LHCN-M2 (cell line): ENCODE data around the gene ARHGAP15. TPM values are rescaled to one million over a fixed set of nuclear protein-coding genes. Genes with fewer than 3 reads are reported as not detected.

Experiments used
- DNase-seq: peaks from one replicate; pipeline ENCODE4 v3.0.0-alpha.2; 2012; ENCODE audit warnings: low read depth
- total RNA-seq: library from RNA; depleted of rRNA; stranded (reverse); fragments of >200 nt; gene quantifications from 2 replicates; pipeline ENCODE4 v1.2.3, GENCODE V29; 2014

Gene ARHGAP15
- total RNA-seq, 1 experiment from 2014 or later, result 0.11 TPM

DNA sequence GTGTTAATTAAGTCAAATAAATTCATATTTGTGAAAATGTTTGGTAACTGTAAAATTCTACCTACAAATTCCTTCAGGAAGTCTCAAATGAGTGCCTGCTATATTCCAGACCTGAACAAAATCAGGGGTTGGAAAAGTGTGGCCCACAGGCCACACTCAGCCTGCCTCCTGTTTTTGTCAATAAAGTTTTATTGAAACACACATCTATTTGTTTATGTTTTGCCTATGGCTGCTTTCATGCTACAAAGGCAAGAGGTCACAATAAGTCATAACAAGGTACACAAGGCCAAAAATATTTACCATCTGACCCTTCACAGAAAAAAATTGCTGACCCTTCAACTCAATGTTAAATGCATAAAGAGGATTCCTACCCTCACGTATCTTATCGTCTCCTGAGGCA is 581.7 kb downstream of the ARHGAP15 start:
- no peak for DNase-seq

DNA sequence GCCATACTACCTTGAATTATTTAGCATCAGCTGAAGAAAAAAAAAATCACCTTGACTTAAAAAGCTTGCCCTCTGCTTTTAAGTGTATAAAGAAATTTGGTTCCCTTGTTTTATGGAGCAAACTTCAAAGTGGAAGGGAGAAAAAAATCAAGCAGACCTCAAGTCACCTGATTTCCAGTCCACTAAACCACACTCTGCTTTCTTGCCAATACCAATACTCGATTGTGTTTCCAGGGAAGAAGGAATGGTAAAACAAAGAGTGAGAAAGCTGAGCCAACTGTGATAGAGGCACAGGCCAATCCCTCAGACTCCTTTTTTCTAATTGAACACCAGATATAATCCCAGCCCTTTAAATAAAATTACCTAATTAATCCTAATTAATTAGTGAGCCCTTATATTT is 587.3 kb downstream of the ARHGAP15 start:
- no peak for DNase-seq

DNA sequence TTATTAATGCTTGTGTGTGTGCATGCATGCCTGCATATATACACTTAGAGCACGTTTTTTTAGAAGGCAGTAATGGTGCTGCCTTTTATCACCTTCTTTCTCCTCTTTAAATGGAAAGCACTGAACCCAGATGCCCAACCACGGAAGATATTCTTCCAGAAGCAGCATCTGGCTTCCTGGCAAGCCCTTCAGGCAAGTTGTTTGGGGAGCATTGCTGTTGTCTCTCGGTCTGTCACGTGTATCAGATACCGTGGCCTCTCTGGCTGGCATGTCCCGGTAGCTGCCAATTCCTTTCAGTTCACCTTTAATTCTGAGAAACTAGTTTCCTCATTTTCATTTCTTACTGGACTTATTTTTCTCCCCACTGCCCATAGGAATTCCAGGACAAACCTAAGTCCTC is 587.8 kb downstream of the ARHGAP15 start:
- peak; percentile 9 for DNase-seq

DNA sequence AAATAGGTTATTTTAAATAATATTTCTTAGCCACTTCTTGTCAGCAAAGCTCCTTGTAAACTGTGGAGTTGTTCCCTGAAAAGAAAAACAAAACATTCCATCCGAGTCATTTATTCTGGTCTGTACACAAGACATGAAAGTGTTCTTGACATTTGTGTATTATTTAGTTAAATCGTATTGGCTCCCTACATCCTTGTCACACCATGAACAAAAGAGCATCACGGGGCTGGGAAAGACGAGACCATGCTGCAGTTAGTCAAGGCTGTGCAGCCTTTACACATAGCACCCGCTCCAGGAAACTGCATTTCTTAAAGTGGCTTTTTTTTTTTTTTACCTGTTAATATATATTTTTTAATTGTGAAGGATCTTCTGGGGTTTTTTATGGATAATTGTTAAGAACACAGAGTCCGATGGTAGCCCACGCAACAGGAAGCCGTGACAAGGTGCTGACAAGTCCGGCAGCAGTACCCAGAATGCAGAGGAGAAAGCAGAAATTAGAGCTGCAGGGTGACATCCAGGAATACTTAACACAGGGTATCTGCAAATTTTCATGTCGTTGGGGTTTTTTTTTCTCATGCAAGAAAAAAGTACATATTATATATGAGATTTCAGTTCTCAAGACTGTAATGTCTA is 588.4 kb downstream of the ARHGAP15 start:
- no peak for DNase-seq

DNA sequence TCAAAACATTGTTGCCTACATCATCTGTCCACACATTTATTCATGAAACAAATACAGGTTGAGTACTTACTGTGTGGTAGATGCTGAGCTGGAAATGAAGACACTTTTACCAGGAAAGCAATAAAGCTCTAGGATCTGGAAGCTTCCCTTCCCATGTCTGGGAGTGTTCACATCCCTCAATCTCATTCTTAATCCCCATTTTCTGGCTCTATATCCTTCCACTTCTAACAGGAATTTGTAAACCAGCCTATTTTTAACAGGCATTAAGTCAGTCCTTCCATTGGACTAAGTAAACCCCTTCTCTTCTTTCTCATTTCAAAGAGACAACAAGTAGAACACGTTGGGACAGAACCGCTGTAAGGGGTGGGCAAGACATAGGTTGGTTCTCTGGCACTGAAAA is 589.5 kb downstream of the ARHGAP15 start:
- DNase-seq, result no peak

DNA sequence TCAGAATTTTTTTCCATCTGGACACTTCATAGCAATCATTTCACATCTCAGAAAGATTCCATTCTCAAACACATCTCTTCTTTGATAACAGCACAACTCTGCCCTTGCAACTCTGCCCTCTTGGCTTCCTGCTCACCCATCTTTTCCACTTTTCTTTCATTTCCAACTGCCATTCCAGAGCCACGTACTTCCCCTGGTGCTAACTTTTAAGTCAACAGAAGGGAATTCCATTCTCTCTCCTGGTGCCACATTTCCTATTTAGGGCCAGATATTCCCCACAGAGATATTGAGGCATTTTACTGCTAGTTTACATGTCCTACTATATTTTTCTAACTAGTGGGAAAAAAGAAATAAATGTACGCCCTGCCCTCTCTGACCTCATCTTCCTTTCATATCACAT is 590.2 kb downstream of the ARHGAP15 start:
- no peak for DNase-seq

DNA sequence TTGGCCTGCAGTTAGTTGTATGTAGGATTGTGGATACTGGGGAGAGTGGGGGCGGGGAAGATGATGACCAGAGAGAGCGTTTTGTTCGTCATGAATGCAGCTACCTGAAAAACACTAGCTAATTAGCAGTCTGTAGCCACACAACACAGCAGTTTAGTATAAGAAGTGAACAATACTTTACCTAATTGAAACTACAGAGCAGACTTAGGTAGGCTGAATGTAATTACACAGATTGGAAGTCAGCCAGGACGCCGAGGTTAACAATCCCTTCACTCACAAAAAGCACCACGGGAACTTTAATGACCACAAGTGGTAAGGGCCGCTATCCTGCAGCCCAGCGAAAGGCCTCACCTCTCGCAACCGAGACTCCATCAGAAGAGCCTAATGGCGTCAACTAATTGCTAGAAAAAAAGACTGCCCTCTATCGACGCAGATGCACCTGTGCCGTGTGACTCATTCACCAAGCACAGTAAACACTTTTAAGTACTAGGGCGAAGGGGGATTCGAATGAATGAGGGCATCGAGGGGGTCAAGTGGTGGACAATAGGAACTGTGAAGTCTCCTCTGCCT is 591.0 kb downstream of the ARHGAP15 start:
- no peak for DNase-seq

DNA sequence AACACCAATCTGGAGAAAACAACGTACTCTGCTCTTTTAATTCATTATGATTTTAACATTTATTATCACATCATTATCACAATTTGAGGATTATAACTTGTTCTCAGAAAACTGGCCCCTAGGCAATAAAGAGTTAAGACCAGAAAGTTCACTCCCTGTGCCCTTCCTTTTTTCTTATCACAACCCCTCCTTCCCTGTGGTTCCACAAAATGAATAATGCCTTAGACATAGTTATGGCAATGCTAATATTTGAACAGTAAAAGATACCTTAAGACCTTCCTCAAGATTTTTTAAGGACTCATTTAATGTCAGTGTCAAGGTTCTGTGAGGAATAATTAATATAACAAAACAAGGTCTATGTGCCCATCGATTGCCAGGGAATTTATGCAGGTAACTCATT is 596.2 kb downstream of the ARHGAP15 start:
- no peak for DNase-seq

DNA sequence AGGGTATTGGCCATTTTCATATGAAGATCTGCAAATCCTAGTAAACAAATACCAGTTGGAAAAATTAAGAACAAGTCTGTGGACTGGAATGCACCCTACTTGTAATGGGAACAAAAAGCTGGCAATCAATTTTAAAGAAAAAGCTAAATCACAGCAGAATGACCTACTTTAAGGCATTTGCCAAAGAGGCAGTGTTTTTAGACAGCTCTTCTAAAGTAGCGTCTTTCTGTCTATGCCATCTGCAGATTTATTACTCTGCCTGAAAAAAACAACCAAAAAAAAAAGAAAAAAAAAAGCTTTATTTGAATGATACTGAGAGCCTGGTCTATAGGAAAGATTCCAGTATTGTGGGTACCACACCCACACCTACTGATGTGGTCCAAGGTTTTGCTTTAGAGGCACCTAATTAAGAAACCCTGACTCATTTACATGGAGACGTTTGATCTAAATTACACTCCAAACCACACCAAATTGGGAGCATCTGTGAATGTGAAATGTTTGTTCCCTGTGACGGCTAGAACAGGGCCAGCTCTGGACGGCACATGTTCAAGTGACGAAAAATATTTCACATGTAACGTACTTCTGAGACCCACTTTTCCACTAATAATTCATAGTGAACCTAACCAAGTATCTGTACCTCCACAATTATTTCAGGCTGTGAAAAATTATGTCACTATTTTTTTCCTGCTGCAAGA is 597.1 kb downstream of the ARHGAP15 start:
- no peak for DNase-seq

DNA sequence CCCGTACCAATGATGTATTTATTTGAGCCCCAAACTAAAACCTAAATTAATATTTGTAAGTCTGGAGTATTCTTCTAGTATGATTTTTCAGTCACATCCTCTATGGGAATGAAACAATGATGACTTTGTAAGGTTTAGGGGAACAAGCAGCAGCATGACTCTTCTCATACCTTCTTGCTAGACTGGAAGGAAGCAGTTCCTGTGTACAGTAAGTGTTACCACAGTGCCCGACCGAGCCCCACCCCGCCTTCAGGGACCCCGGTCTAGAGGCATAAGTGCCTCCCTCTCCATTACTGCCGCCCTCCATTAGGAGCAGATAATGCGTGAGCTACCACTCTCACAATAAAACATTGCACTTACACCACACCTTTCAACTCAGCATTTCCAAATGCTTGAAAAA is 599.3 kb downstream of the ARHGAP15 start:
- DNase-seq, result no peak

DNA sequence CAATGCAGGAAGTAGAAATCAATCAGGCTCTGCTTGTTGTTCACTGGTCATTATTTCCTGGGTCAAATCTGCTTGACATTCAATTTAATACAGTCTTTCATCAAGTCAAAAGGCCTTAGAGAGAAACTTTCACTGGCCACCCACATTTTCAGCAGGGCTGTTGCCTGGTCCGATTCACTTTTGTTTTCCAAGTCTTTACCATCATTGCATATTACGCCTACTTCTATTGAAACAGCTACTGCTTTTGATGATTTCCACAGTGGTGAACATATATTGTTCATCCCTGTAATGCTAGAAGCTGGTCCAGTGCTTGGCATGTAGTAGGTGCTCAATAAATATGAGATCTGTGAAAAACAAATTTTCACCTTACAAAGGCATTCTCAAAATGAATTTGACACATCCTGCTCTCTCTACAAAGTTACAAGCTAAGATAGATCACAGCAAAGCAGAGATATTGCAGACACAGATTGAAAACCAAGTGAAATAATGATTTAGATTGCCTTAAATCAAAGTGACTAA is 600.1 kb downstream of the ARHGAP15 start:
- DNase-seq, result no peak

DNA sequence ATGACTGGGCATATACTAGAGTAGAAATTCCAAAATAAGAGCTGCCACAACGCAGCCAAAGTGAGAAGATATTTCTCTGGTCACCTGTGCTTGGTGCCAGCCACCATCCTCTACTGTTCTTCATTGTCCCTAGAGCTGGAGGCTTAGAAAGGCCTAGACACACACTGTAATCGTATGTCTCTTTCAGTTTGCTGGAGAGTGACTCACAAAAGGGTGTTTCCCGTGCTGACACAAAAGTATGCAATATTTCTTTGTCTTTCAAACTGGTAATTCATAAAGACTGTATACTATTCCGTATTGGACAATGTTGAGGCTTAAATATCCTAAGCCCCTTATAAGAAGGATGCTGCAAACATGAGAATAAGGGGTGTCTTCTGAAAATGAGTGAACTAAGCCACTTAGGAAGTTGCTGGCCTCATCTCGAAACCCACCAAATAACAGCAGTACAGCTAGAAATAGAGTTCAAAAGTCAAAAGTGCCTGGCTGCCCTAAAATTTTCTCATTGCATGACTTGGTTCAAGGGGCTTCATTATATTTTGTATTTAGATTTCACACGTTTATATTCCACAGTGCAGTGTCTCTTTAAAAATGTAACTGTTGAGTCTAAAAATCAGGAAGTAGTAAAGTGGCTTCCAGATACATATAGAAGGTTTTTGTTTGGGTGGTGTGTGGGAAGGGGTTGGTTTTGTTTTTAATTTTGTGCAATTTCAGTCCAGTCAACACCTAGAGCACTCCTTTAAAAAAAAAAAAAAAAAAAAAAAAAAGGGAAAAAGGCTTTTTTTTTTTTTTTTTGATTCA is 601.1 kb downstream of the ARHGAP15 start:
- peak; percentile 41 for DNase-seq

DNA sequence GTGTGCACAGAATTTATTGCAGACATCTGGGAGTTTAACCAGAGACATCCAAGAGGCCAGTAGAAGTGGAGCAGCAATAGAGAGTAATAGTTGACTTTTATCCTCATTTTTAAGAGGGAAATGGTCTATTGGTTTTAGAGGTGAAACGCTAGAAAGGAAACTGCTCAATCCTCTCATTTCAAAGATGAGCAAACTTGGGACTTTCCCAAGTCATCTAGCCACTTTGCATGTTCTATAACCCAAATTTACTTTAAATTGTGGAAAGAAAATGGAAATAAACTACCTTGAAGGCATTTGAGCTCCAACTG is 601.7 kb downstream of the ARHGAP15 start:
- peak; percentile 5 for DNase-seq

DNA sequence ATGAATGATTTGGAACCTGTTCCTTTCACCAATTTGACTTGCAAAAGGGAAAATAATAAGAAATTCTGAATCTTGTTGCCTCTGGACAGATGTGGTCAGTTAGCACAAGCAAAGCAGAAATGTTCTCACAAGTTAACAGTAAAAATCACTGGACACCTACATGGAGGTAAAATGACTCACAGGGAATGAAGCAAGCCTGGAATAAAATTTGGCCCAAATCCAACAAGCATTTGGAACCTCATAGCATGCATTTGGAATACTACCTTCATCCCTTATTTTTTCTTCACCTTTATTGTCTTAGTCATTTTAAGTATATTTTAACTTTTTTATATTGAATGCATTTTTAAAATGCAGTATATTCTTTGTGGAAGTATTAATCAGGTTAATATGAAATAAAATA is 602.9 kb downstream of the ARHGAP15 start:
- DNase-seq, result no peak

DNA sequence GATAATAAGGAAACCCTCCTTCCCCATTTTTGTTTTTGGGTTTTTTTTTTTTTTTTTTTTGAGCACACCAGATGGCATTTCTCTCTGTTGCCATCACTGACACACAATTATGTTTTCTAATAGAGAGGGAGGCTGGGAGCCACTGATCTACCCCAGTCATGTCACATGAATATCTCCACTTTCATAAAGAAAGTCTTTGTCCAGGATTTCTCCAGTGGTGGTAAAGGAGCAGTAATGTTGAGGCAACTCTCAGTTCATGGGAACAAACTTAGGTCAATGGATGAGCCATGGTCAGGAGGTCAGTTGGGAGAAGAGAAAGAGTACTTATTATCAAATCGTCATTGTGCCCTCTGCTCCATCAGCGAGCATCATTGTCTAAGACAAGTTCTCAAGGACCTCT is 603.7 kb downstream of the ARHGAP15 start:
- DNase-seq, result no peak

DNA sequence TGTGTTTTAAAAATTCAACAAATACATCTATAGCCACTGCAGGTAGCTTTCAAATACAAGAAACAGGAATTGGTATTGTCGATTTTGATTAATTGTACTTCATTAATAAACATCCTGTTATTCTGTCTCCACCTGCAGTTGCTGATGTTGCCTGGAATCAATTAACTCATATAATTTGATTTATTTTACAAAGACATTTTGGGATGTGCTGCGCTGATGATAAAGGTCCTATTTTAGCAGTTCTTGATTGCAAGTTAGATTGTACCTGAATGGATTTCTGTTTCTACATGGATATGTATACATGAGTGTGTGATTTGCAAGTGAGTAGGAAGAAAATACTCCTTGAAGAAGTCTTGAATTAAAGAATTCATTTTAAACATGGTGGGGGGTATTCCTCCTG is 605.3 kb downstream of the ARHGAP15 start:
- DNase-seq, result no peak

DNA sequence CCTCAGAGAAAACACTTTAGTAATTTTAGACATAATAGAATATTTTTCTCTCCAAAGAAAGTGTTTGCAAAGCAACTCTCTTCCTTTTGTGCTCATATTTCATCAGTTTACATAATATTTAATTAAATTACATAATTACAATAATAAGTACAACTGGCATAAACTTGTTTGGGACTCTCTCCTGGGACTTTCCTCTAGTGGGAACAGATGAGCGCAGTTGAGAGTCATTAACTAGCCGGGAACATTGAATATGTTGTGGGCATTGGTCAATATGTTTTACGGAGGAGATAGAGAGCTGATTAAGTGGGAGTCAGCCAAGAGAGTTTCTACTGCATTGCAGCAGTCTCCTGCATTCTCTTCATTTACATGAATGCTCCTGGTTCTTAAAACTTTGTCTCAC is 607.7 kb downstream of the ARHGAP15 start:
- DNase-seq, result no peak

DNA sequence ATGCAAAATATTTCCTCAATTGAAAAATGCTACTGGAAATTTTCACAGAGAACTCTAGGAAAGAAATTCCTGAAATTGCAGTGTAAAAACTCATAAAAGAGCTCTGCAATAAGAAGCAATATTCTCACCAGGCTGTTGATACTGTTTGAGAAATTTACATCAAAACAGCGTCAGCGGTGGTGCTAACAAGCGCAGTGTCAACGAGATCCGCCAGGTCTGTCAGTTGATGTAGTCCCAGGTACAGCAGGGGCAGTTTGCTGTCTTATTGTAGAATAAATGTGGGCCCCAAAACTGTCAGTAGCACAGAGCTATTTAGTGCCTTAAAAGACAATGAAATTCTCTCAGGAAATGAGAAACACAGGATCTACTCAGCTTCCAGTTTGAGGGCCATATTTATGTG is 611.2 kb downstream of the ARHGAP15 start:
- DNase-seq, result no peak

DNA sequence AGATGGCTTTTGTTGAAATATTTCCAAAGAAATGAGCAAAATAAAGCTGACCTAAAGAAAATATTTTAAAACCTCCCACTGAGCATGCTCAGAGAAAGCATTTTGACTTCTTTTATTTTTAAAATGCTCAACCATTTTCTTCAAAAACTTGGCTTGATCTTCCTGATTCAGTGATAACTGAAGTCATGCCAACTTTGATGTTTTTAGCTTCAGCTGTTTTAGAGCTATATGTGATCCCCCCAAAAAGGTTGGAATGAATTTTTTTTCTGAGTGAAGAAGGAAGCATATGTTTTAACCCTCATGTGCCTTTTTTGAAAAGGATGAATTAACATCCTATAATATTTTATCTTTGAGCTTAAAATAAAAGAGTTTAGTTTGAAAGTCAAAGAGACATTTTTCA is 612.0 kb downstream of the ARHGAP15 start:
- DNase-seq, result no peak

DNA sequence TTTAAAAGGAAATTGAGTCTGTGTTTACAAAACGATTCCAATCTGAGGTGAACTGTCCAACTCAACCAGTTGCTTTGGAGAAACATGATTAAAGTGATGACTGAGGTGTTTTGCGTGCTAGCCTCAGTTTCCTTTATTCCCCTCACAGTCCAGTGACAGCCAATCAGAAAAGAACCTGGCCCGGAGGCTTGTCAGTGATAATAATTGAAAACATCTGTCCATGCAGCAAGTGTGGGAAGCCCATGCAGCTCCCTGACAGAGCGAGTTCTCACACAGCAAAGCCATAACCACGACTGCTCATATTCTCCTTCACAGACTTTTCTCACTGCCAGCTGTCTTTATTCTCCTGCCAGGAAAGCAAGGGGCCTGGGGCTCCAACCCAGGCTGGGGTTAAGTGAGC is 613.4 kb downstream of the ARHGAP15 start:
- no peak for DNase-seq

DNA sequence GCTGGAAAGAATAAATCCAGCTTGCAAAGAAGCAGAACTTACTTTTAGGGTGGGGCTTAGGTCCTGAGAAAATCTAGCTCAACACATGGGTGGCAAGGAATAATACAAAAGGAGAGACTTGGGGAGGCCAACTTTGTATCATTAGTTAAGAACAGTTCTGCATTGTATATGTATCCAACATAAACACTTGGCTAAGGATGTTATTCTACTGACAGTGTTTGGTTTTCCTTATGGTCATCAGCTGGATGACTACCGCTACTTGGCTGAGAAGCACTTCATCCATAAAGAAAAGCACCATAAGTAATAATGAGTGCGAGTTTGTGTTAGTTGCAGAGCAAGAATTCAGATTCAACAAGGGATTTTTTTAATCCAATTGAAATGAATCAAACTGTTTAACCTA is 614.9 kb downstream of the ARHGAP15 start:
- DNase-seq, result no peak

DNA sequence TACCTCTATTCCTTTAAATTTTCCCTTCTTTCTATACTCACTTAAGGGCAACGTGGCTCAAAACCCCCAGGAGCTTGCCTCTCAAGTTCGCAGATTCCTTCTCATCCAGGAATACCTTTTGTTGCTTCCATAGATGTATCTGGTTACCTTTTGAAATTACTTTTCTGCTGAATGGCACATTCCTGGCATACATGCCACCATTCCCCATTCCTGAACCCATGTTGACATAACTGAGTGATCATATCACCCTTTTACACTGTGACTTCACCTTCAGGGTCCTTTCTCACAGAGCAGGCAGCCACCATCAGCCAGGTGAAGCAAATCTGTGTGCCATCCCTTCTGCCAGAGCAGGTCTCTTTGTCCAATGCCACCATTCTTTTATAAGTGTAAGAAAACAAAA is 615.8 kb downstream of the ARHGAP15 start:
- no peak for DNase-seq
